Adipose tissue (tissue), 3 donors: ENCODE measurements around the gene EI24. TPM values are rescaled to one million over a fixed set of nuclear protein-coding genes. Genes with fewer than 3 reads are reported as not detected.

Experiments
- H3K27ac ChIP-seq: one replicate; pipeline ENCODE4 v1.5.1; 2013; ENCODE audit warnings: low read depth, low read length
- WGBS, 3 donors: extraction: QIAGEN DNeasy Blood & Tissue Kit; methylation state at CpG; one replicate each; pipeline ENCODE4 v1.1.7; 2013; 5-methylcytosine and 5-hydroxymethylcytosine counted together
- polyA plus RNA-seq, 3 donors: library from polyadenylated mRNA; stranded (reverse); fragments of 200-250 nt; gene quantifications; one replicate each; pipeline ENCODE4 v1.2.3, GENCODE V29; 2013
- donor health status: healthy with polysubstance abuse.
- donor health status: Bipolar disorder and iron deficiency.
- donor health status: healthy.

Gene EI24
- polyA plus RNA-seq, 3 donors: 67.1 to 83.5 (median 70.4) TPM

DNA sequence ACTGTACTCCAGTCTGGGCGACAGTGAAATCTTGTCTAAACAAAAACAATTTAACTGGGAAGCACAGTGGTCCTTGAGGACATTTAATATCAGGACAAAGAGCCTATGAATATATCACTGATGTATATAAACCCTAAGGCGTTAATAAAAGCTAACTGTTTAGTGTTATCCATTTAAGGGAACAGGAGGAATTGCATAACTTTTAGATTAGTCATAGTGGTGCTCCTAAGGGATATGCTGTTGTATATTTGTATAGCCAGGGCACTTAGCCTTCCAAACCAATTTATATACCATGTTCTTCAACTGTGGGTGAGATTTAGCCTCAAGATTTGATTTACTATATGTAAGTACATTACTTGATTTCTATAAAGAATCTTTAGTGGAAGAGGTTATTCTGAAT, 52.7 kb downstream of the EI24 start:
- 77 to 87% (median 80%) methylated on average over 2 of the region's 2 CpGs for WGBS, 3 donors
- H3K27ac ChIP-seq: no peak overlapping the region

DNA sequence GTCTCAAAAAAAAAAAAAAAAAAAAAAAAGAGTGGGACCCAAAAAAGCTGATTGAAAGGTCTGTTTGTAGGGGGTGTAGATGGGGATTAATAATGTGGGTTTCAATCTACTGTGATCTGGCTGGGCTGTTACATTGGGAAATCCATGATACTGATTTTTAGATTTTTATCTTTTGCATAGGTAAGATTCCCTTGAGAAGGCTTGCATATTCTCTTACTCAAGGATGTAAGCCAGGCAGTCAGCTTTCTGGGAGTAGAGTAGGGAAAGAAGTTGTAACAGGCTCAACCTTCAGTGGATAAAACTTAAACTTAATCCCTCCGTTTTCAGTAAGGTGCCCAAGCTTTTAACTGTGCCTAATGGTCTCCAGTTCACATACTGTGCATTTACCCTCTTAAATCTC, 53.8 kb downstream of the EI24 start:
- no peak overlapping the region for H3K27ac ChIP-seq
- WGBS, 3 donors: 79 to 90% (median 85%) methylated on average over 1 of the region's 1 CpG

DNA sequence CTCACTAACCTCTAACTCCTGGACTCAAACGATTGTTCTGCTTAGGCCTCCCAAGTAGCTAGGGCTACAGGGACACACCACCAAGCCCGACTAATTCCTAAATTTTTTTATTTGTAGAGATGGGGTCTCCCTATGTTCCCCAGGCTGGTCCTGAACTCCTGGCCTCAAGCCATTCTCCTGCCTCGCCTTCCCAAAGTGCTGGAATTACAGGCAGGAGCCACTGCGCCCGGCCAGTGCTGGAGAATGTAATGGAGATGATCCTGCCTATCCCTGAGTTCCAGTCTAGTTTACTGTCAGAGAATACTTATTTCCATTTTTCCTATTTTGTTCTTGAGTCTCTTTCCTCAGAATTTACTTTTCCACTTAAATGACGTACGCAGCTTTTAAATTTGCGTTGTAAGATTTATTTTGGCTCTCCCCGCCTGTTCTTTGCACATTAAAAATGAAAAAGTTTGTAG, 55.5 kb downstream of the EI24 start, which contains the start of gene CHEK1:
CHEK1 (plus strand) TSS at position 408 of the 458 bp plus-strand sequence. CDS start 1,606 bp downstream, outside the sequence.
- WGBS, 3 donors: 53 to 63% (median 62%) methylated on average over 9 of the region's 9 CpGs
- peak within 1 kb of the TSS; percentile 4 for H3K27ac ChIP-seq

DNA sequence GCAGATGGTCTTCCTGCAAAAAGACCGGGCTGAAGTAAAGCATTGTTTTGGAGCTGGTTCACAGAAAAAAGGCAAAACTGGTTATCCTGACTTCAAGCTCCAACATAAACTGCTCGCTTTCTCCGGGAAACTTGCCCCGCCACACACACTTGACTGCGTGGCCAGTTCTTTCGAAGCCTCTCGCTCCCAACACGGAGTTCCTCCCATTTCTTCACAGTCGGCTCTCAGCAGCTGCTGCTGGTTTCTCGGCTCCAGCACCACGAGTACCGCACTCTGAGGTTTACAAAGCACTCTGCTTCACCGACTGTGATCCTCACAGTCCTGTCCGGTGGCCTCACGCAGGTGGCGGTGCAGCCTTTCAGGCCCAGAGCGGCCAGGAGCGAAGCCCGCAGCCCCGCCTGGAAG, 56.0 kb downstream of the EI24 start:
- WGBS, 3 donors: 1% methylated on average over 20 of the region's 20 CpGs
- H3K27ac ChIP-seq: peak overlapping the region; percentile 1

DNA sequence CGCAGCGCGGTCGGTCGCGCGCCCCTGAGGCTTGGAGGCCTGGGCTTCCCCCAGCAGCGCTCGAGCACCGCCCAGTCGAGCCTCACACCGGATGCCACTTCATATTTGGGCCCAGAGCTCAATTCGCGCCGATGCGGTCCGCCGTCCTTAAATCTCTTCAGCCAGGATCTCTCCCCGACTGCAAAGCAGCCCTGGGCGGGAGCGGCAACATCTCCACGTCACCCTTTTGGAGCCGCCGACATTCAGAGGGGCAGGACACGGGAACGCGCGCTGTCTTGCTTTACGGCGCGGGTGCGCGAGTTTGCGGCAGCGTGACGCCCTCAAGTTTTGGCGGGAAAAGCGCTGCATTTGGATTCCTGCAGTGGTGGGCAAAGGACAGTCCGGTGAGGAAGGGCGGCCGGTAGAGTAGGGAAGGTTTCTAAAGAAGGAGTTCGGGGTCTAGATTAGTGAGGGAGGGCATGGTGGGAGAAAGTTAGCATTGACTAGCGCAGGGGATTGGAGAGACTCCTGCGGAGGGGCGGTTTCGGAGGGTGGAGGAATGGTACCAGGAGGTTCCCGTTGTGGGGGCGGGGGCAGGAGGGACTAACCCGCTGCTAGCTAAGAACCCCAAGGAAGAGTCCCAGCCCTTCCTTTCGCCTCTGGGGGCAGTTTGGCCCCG, 56.5 kb downstream of the EI24 start:
- WGBS, 3 donors: 0% methylated on average over 51 of the region's 51 CpGs
- H3K27ac ChIP-seq: peak overlapping the region; percentile 4

DNA sequence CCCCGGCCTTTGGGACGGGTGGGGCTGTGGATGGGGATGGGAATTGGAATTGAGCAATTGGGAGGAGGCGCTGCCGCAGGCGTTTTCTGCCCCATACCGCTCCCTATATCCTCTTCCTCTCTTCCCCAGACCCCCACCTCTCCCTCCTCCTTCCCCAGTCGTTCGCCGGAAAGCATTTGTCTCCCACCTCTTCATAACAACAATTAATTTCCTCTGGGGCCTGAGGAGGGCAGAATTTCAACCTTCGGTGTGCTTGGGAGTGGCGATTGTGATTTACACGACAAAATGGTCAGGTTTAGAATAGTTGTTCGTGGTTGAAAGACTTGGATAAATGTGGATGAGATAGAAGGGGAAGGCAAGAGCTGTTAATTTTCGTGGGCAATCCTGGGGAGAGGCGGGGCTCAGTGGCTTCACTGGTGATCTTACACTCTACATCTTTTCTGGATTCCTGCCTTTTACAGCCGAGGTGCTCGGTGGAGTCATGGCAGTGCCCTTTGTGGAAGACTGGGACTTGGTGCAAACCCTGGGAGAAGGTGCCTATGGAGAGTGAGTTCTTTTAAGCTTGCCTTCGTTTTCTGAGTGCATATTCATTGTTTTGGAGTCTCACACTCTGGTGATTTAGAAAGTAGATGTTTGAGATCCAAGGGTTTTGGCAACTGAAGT, 57.1 kb downstream of the EI24 start:
- 0 to 2% (median 0%) methylated on average over 18 of the region's 18 CpGs for WGBS, 3 donors

DNA sequence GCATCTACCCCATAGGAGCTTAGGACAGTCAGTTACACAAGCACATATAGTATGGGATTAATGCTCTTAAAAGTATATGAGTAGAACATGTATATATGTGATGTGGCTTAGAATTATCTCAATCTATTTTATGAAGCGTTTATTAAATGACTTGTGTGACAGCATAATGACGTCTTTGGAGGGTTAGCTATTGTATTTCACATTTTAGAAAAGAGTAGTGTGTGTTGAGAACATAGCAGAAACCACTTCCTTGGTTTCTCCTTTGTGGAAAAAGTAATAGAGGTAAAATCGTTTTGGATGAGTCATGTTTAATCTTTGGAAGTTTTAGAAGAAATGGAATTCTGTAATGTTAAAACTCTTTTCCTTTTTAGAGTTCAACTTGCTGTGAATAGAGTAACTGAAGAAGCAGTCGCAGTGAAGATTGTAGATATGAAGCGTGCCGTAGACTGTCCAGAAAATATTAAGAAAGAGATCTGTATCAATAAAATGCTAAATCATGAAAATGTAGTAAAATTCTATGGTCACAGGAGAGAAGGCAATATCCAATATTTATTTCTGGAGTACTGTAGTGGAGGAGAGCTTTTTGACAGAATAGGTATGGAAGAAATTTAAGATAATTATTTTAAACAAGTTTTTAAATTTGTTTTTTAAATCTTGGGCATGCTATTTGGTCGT, 58.1 kb downstream of the EI24 start:
- 63 to 79% (median 76%) methylated on average over 7 of the region's 7 CpGs for WGBS, 3 donors
- H3K27ac ChIP-seq: no peak overlapping the region

More for the DNA sequence above, 57.1 kb downstream of the EI24 start:
- H3K27ac ChIP-seq: no peak overlapping the region

Other genes with a start within 250 kb of the EI24 start
- gene FEZ1, start 73.2 kb upstream of the EI24 start, polyA plus RNA-seq: 10 to 100 TPM in 1 of 3 donors, 1 to 10 TPM in 2; 2.0 to 37.6 (median 7.4) TPM
- gene STT3A, start 23.4 kb downstream of the EI24 start, polyA plus RNA-seq: 10 to 100 TPM; 27.4 to 78.2 (median 53.0) TPM
- gene CHEK1, start 55.7 kb downstream of the EI24 start, polyA plus RNA-seq: 1 to 10 TPM in 2 of 3 donors, under 1 TPM in 1; 0.91 to 2.5 (median 1.1) TPM
- gene ACRV1, start 111.4 kb downstream of the EI24 start, polyA plus RNA-seq: not detected
- gene PATE1, start 176.8 kb downstream of the EI24 start, polyA plus RNA-seq: not detected
- gene PATE2, start 209.4 kb downstream of the EI24 start, polyA plus RNA-seq: not detected
- gene PATE3, start 218.7 kb downstream of the EI24 start, polyA plus RNA-seq: not detected